NCI-H510A treated with DMSO at 0.1 percent for 48 hours (cell line): ENCODE data around the gene CDK6.

Experiments used
- DNase-seq: peaks from one replicate; lab custom pipeline; 2025; lab: John Stamatoyannopoulos, UW

Gene CDK6

DNA sequence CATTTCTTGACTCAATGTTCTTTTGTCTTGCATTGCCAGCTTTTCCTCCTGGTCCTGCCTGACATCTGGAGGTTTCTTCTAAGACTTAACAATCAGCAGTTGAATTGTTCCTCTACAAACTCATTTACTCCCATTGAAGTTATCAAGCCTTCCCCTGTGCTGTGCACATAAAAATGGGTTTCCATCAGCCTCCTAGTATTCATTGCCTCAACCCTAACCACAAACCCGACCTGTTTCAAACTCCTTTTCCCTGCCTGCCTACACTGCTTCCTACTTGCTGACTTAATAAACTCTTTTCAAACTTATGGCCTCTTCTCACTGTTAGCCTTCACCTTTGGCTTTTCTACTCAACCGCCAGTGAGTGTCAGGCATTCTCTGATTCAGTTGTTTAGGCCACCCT is 9.4 kb upstream of the CDK6 start:
- DNase-seq, result no peak

DNA sequence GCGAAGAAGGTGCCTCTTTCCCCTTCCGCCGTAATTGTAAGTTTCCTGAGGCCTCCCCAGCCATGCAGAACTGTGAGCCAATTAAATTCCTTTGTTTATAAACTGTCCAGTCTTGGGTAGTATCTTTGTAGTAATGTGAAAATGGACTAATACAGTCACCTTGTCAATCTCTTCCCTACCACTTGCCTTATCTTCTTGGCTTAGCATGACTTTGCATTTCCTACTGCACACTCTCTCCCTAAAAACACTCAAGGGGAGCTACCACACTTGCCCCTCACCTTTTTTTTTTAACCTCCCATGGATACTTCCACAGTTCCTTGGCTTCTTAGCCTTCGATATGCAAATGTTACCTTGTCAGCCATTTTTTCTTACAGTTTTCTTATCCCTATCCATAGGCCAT is 7.4 kb upstream of the CDK6 start:
- DNase-seq, result no peak

DNA sequence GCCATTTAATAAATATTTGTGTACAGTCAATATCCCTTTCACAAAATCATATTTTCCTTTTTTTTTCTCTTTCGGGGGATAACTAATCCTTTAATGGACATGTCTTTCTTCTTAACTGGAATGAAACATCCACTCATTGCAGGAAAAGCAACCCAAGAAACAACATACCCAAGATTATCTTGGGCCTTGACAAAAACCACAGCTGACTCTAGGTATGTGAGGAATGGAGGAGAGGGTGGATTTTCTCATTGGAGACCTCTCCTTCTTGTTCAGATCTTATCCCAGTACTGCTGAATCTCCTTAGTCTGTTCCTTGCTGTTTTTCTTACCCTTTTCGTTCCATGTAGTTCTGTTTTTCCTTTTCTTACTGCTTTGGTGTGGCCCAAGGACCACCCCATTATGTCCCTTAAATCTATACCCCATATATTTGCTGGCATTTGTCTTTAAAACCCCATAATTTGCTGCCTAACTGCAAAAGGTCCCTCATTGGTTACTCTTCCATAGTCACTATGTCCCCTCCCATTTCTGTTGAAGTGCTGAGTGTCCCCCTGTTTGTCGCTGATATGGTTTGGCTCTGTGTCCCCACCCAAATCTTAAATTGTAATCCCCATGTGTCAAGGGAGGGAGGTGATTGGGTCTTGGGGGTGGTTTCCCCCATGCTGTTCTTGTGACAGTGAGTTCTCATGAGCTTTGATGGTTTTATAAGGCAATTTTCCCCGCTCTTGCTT is 6.8 kb upstream of the CDK6 start:
- no peak for DNase-seq

DNA sequence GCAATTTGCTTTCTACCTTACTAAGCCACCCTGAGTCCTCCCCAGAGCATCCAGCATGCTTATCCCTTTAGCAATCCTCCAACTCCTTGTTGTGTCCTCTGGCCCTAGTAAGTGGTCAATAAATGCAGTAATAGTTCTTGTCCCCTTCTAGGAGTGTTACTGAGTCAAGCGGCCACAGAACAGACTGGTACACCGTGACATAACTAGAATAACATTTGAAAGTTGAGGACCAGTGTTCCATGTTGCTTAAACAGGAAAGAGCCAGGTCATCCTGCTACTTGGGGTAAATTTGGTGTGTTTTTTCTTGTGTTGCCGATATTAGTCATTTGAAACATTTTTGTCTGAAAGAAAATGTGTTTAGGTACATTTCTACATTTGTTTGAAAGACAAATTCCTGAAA is 4.8 kb upstream of the CDK6 start:
- no peak for DNase-seq

DNA sequence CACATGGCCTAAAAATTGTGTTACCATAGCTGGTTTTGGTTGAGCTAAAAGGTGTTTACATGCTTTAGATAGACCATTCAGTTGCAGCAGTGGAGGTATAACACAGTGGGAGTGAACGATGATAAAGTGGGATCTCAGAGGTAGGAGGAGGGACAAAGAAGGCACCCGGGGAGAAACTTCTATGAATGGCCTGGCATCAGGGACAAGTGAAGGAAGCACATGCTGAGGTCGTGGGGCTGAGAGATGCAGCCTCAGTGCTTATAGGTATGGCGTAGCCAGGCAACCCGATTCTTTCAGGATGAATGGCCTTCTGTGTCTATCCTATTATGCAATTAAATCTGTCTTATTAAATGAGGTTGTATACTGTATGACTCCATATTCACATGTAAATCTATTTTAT is 3.9 kb upstream of the CDK6 start:
- DNase-seq, result no peak

DNA sequence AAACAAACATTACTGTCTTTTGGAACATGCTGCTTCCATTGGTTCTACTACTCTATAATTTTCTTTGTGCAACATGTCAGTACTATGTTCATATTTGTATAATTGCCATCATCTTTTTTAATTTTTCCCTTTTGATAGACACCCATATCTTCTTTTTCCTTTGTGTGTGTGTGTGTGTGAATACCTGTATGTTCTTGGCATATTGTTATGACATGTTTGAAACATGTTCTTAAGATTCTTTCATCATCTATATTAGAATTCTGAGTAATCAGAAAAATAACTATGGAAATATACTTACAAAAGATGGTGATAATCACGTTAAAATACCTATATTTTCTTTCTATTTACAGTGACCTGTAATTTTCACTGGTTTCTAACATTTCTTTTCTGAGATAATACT is 3.5 kb upstream of the CDK6 start:
- DNase-seq, result no peak

DNA sequence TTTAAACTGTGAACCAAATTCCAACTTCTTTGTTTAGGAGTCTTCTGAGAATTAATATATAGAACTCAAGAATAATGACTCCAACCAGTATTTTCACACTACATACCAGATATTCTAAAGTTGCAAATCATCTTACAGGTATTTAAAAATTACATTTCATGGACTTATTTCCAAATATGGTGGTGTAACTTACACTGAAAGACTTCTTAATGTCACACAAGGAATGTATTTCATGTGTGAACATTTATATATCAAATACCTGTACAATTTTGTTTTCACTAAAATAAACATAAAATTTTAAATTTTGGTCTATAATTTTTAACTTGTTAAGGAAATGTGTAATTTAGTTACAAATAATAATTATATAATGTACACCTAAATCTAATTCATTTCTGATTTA is 2.6 kb upstream of the CDK6 start:
- no peak for DNase-seq

DNA sequence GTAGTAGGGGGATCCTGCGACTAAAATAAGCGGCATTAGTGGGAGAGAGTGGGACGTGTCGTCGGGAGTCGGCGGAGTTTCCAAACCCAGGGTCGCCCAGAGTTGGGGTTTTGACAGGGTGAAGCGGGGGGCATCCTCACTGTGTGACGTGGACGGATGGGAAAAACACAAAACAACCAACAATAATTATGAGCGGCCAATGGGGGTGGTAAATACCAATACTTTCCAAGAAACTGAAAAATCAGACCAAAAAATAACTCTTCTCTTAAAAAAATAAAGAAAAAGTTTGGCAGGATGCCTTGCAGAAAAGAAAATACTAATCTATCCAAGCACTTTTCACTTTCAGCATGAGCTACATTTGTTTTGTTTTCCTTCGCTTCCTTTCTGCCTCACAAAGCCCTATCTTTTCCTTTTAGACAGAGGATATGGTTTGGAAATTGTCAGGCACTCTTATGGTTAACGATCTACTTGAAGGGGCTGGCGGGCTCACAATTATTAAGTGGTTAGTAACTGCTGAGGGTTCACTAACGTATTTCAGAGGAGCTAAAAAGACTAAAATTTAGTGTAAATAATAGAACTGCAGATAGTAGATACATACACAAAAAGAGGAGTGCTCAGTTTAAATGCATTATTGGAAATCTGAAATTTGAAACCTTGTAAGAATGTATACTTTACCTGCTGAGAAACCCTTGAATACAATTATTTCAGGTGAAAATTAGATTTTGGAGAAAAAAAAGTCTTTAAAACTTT is 802 bp upstream of the CDK6 start:
- no peak for DNase-seq

DNA sequence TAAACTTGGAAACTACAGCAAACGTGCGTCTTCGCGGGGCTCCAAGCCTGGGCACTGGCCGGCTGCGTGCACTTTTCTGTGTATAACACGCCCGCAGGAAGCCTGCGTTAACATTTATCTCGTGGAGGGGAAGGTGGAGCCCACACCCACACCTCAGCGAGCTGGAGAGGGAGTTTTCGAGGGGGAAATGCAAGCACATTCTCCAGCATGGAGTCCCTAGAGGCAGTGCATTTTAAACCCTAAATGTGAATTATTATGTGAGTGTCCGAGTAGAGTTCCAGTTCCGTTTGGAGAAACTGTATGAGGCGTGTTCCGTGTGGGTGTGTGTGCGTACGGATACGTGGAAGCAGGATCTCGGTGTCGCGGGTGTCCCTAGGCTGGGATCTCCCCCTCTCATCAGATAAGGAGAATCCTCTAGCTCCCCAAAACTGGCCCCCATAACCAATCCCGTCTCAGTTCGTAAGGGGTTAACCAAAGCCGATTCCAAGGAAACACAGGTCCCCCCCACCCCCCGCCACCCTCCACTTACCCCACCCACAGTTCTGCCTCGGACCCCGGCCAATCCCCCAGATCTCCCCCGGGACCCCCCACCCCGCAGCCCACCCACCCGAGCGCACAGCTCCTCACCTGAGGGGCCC is 403 bp downstream of the CDK6 start:
- no peak for DNase-seq

DNA sequence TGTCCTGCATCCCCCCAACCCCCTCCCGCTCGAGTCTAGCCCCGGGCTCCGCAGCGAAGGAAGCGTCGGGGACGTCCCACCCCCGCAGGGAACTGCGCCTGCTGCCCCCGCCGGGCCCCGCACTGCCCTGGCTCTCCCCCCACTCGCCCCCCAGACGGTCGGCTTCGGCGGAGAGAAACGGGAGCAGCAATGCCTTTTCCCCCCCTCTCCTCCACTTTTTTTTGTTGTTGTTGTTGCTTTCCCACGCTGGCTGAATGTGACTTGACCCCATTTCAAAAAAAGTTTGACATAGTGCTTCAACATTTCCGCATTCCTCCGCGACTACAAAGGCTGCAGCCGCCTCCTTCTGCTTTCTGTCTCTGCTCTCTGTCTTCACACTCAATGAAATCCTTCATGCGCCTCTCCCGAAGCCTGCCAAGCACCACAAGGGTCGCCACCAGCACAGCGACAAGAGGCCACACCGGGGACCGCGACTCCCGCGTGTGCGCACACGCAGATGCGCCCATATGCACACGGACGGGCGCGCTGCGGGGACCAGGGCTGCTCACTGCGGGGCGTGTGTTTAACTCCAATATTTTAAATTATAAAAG is 1.0 kb downstream of the CDK6 start:
- no peak for DNase-seq

DNA sequence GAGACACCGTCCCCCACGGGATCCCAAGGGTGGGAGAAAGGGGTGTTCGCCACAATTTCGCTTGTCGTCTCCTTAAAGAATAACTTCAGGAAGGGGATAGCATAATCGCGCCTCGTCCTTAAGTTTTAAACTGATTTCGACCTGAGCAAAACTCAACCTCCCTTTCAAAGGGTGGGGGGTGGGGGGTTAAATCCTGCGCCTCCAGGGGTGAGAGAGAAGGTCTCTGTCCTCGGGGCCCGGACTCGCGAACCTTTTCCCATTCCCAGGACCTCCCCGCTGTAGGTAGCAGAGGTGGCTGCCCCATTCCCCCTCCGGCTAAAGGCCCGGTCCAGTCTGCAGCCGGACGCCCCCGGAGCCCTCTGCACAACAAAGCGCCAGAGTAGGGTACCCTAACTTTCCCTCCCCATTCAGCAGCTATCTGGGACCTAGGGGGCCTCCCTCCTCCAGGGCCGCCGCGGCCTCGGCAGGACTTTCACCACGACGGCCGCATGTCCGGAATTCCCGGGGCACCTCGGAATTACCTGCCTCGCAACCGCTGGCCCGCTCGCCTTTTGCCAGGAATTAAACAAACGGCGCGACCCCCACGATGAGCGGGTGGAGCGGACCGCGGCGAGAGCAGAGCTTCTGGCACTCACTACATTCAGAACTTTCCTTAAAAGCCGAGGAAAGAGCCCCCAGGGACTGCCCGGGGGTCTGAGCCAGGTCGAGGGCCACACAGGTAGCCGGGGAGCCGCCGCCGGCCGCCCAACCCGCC is 1.7 kb downstream of the CDK6 start:
- no peak for DNase-seq

DNA sequence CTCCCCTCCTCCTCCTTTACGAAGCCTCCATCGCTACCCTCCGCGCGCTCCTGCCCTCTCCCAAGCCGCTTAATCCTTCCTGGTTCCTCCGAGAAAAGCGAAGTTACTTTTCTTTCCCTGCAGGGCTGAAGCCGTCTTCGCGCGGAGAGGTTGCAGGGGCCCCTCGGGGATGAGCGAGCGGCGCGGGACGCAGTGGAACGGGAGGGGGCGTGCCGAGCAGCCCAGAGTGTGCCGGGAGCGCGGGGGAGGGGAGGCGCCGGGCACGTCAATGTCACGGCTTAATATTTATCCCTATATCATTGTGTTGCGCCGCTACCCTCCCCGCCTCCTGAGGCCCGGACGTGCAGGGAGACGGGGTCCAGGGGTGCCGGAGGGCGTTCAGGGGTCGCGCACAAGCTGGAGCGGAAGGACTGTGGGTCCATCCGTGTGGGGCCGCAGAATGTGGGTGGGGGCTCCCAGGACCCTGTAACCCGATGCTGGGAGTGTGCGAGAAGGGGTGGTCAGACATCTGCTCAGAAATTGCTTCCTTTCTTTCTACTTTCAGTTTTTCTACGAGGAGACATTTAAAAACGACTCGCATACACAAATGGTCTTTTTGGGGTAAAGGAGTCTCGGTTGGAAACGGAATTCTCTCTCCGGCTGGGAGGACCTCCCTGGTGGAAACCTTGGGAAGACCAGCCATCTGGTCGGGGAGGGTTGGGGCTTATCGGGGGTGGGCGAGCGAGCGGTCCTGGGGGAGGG is 2.4 kb downstream of the CDK6 start:
- DNase-seq, result peak; percentile 40

DNA sequence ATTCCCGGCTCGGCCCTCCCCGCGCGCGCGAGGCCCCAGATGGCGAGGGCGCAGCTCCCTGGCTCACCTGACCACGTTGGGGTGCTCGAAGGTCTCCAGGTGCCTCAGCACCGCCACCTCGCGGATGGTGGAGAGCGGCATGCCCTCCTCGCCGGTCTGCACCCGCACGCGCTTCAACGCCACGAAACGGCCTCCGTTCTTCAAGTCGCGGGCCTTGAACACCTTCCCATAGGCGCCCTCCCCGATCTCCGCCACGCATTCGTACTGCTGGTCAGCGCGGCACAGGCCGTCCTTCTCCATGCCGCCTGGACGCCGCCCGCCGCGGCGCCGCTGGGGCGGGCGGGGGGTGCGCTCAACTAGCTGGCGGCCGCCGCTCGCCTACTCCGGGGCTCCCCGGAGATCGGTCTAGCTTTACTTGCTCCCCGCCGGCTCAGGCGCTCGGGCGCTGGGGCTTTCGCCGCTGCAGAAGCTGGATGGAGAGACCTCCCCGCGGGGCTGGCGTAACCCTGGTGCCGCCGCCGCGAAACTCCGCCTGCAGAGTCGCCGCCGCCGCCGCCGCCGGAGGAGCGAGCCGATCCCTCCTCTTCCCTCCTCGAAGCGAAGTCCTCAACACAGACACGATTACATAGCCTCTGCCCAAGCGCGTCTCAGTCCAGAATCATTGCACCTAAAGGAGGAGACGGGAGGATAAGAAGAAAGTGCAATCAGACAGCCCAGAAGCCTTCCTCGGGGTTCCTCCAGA is 3.2 kb downstream of the CDK6 start:
- peak; percentile 33 for DNase-seq

DNA sequence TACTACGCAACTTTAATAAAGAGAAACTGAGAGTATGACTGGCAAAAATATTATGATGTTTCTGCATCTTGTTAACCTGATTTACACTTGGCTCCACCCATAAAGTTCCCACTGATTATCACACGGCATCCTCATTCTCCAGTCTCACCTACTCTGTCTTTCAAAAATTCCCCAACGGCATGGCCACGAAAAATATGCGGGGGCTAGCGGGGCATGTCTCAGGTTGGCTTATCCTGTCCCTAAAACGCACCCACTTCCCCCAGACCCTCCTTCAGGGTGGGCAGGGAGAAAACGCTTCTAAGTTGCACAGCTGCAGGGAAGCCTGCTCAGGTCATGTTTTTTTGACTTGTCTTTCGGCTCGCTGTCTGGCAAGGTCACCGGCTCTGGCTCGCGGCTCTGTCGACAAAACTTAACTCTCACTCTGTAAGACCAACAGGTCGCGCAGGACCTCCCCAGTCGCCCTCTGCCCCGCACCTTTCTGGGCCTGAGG is 3.8 kb downstream of the CDK6 start:
- no peak for DNase-seq

DNA sequence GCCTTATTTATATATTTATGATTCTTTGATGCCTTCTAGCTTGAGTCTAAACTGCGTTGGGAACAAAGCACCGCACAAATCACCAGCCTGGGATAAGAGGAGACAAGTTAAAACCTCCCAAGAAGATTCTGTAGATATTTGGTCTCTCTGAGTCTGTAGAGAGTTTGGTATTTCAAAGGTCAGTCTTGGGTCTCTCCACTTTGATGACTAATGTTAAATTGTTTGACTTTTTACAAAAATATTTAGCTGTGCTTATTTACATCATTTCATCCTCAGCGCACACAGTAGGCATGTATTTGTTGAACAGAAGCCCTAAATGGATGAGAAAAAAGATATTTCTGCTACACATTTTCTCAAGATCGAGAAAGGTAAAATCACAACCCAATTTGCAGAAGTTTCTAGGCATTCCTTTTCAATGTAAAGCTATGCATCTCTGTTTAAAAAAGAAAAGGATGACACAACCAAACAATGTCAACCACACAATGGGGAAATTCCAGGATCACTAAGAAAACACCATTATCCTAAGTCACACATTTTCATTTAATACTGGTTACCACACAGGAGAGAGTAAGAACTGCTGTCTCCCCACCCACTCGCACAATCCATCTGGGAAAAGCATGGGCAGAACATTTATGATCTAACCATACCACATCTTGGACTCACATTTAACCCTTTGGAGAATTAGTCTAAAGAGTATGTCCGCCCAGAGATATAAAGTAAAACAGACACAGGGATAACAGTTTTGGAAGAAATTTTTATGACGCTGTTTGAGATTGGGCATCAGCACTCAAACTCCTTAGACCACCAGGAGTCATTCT is 4.4 kb downstream of the CDK6 start:
- DNase-seq, result no peak

DNA sequence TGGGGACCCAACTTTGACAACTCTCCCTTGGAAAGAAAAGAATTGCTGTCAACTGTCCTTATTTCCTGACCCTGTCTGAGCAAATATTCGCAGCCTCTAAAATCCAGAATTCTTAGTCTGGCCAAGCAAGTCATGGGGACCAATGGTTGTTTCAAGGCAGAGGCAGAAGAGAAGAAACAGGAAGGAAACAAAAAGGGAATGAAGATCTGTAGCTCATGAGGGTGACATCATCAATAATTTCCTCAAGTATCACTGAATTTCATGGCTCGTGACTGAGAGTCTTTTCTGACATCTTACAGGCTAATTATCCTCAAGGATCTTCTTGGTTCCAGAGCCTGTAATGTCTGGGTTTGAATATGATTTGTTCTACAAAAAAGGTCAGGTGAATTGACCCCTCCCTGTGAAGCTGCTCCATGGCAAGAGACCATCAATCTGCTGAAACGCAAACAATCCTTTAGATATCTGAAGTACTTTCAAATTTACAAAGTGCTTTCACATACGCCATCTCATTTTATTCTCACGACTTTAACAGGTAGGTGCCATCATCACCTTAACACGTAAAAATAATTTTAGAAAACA is 5.8 kb downstream of the CDK6 start:
- DNase-seq, result no peak

DNA sequence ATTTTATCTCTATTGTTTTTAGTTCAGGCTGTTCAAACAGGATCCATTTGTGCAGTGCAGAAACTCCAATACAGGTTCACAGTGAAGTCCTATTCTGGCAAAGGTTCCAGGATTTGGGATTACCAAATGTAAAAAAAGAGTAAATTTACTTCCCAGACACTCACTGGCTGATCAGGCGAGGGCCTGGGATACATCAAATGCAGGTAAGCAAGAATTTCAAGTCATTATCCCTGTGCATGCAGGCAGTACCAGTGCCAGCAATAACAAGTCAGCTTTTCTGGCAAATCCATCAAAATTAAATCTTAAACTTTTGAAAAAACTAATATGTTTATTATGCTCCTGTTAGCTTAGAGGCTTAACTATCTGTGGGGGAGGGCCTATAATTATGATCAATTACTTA is 6.3 kb downstream of the CDK6 start:
- DNase-seq, result no peak

DNA sequence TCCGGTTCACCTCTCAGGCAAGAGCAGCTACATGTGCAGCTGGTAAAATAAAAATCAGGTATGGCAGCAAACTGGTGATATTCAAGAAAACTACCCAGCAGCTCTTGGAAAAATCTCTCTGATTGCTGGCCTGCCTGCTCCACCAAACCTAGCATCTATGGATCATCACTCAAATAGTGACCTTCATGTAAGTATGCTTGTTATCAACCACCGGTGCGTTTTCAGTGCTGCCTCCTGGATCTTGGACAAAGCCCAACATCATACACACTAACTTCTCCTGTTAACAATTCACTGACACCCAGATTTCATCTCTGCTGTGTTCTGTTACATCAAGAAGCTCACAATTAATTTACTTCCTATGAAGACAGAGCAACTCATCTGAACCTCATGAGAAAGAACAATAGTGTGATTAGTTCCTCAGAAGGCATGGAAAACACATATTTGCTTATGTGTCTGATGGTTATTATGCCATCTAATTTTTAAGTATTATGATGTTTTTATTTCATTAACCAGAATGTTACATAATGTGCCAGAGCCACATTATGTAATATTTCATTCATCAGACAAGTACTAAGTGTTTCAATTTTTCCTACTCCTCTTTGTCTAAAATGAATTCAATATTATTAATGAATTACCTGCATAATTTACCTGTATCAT is 8.8 kb downstream of the CDK6 start:
- no peak for DNase-seq
